NB4 (cell line): ENCODE measurements around the gene NEU4.
A peak's percentile ranks its signal among the peaks of the same experiment; 100 is the strongest.
"Not testable (repeated sequence)": the region's sequence is repeated elsewhere in the genome, so short reads cannot be mapped to it uniquely, and the experiment has no call there.

Source experiments
- DNase-seq: peaks from one replicate; pipeline ENCODE4 v3.0.0; 2010; ENCODE audit warnings: low read depth
- H3K4me3 ChIP-seq: one replicate; pipeline ENCODE4 v1.5.1; 2011; ENCODE audit warnings: mild to moderate bottlenecking, low read depth, low read length, moderate library complexity
- MYC ChIP-seq: IDR thresholded peaks from 2 replicates; pipeline ENCODE4 v1.6.1; 2011; ENCODE audit warnings: low read depth, low read length
- POLR2A ChIP-seq: IDR thresholded peaks from 2 replicates; pipeline ENCODE4 v1.6.1; 2011; ENCODE audit warnings: mild to moderate bottlenecking; ENCODE audit not compliant: insufficient read length; ENCODE audit errors: extremely low read depth
- TF ChIP-seq, protein P1 (sequence below): IDR thresholded peaks from one replicate; pipeline ENCODE4 v1.5.1; 2012; ENCODE audit warnings: low read depth, low read length
- TF ChIP-seq, protein P2 (sequence below): IDR thresholded peaks from 2 replicates; pipeline ENCODE4 v1.6.1; 2011; ENCODE audit warnings: low read depth, low read length

NEU4 gene, protein sequence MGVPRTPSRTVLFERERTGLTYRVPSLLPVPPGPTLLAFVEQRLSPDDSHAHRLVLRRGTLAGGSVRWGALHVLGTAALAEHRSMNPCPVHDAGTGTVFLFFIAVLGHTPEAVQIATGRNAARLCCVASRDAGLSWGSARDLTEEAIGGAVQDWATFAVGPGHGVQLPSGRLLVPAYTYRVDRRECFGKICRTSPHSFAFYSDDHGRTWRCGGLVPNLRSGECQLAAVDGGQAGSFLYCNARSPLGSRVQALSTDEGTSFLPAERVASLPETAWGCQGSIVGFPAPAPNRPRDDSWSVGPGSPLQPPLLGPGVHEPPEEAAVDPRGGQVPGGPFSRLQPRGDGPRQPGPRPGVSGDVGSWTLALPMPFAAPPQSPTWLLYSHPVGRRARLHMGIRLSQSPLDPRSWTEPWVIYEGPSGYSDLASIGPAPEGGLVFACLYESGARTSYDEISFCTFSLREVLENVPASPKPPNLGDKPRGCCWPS

DNA sequence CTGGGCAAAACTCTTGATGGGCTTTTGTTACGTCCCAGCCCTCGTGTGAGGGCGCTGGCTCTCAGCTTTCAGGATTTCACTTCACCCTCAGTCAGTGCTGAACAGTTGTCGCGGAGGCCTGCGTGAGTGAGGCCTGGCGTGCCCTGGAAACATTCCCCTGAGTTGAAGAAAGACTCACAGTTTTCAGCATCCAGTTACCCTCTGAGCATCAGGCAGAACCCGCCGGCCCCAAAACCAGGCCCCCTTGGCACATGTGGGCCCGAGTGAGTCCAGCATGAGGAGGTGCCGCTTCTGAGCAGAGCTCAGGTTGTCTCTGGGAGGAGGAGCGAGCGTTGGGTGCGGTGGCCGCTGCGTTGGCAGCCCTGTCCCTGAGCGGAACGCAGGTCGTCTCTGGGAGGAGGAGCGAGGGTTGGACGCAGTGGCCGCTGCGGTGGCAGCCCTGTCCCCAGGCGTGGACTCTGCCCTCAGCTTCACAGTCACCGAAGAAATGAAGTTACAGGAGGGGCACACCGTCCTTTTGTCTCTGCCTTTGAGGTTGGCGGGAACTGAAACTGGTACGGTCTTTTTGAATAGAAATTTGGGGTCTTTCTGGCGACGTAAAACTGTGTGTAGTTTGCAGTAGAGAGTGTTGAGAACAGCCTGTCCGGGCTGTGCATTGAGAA, at the start of gene NEU4:
TSS of gene NEU4 (plus strand) at position 473 of the 662 bp plus-strand sequence. CDS start 5,292 bp downstream, outside the sequence.
- no peak within 1 kb of the TSS for H3K4me3 ChIP-seq
- no peak for DNase-seq
- TF ChIP-seq, protein P1, sequence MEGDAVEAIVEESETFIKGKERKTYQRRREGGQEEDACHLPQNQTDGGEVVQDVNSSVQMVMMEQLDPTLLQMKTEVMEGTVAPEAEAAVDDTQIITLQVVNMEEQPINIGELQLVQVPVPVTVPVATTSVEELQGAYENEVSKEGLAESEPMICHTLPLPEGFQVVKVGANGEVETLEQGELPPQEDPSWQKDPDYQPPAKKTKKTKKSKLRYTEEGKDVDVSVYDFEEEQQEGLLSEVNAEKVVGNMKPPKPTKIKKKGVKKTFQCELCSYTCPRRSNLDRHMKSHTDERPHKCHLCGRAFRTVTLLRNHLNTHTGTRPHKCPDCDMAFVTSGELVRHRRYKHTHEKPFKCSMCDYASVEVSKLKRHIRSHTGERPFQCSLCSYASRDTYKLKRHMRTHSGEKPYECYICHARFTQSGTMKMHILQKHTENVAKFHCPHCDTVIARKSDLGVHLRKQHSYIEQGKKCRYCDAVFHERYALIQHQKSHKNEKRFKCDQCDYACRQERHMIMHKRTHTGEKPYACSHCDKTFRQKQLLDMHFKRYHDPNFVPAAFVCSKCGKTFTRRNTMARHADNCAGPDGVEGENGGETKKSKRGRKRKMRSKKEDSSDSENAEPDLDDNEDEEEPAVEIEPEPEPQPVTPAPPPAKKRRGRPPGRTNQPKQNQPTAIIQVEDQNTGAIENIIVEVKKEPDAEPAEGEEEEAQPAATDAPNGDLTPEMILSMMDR, result no peak
- no peak for TF ChIP-seq POLR2A
- TF ChIP-seq, protein P2, sequence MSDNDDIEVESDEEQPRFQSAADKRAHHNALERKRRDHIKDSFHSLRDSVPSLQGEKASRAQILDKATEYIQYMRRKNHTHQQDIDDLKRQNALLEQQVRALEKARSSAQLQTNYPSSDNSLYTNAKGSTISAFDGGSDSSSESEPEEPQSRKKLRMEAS, result no peak
- TF ChIP-seq MYC, result no peak

DNA sequence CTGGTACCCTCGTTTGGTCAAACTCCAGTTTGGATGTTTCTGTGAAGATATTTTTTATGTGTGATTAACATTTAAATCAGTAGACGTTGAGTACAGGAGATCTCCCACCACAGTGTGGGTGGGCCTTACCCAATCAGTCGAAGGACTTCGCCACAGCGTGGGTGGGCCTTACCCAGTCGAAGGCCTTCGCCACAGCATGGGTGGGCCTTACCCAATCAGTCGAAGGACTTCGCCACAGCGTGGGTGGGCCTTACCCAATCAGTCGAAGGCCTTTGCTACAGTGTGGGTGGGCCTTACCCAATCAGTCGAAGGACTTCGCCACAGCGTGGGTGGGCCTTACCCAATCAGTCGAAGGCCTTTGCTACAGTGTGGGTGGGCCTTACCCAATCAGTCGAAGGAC, 49.1 kb upstream of the NEU4 start:
- H3K4me3 ChIP-seq, DNase-seq: not testable (repeated sequence)

DNA sequence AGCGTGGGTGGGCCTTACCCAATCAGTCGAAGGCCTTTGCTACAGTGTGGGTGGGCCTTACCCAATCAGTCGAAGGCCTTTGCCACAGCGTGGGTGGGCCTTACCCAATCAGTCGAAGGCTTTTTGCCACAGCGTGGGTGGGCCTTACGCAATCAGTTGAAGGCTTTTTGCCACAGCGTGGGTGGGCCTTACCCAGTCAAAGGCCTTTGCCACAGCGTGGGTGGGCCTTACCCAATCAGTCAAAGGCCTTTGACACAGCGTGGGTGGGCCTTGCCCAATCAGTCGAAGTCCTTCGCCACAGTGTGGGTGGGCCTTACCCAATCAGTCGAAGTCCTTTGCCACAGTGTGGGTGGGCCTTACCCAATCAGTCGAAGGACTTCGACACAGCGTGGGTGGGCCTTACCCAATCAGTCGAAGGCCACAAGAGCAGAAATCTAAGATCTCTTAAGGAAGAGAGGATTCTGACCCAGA, 48.7 kb upstream of the NEU4 start:
- no peak for DNase-seq
- TF ChIP-seq MYC, result no peak
- TF ChIP-seq, protein P1, result no peak
- H3K4me3 ChIP-seq, result no peak overlapping the region

DNA sequence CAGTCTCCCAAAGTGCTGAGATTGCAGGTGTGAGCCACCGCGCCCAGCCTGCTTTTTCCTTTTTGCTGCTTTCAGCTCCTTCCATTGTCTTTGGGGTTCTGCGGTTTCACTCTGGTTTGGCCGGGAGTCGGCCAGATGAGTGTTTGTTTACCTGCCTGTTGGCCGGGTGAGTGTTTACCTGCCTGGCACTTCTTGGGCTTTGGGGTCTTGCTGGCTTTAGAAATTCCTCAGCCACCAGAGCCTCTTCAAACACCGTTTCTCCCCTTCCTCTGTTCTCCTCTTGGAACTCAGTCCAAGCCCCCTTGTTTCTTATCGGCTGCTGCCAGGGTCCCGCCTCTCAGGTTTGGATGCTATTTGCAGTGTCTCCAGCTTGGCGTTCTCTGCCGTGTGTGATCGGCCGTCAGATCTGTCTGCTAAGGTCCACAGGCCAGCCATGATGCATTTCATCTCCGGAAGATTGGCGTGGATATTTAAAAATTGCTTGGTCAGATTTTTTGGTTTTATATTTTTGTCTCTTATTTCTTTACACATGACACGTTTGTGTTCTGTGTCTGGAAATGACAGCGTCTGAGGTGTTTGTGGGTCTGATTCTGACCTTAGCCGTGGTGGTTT, 46.6 kb upstream of the NEU4 start:
- DNase-seq, result no peak
- H3K4me3 ChIP-seq, result no peak overlapping the region
- TF ChIP-seq MYC, result no peak
- TF ChIP-seq, protein P1, result no peak
- TF ChIP-seq, protein P2, result no peak
- no peak for TF ChIP-seq POLR2A

DNA sequence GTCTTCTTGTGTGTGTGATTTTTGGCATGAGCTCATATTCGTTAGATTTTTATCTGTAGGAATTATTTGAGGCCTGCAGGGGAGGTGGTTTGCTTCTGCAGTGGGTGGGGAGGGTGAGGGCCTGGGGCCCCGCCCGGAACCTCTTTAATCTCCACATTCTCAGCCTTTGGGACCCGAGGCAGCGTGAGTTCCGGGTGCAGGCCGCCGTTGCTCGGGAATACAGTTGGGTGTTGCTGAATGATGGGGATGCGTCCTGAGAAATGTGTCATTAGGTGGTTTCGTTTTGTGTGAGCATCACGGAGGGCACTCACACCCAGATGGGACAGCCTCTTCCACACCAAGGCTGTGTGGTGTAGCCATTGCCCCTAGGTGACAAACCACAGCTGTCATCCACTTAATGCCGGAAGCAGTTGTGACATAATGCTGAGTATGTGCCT, 46.0 kb upstream of the NEU4 start:
- TF ChIP-seq, protein P2, result peak; percentile 58; the same call in 1 of the 2 replicates
- TF ChIP-seq MYC, result peak; percentile 50
- TF ChIP-seq, protein P1, result no peak
- DNase-seq, result peak; percentile 88
- no peak overlapping the region for H3K4me3 ChIP-seq

DNA sequence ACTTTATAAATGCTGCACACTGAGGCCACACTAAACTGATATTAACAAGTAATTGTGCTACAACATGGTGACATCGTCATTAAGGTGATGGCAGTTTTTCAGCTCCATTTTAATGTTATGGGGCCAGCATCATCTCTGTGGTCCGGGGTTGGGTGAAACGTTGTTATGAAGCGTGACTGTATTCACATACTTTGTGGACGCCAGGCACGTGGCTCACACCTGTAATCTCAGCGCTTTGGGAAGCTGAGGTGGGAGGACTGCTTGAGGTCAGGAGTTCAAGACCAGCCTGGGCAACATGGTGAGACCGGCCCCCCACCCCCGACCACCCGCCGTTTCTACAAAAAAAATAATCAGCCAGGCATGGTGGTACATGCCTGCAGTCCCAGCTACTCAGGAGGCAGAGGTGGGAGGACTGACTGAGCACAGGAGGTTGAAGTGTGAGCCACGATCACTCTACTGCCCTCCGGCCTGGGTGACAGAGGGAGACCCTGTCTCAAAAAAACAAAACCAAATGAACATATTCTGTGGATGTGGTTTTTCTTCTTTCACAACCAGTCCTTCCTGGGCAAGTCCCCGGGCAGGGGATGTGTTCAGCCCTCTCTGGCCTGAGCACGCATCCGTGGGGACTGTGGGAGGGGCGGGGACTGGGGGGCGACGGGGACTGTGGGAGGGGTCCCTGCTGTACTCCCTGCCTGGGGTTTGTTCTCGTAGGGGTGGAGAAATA, 45.3 kb upstream of the NEU4 start:
- TF ChIP-seq MYC (no peak), POLR2A (no peak)
- TF ChIP-seq, protein P2, result no peak
- TF ChIP-seq, protein P1, result no peak

More for the DNA sequence above, 45.3 kb upstream of the NEU4 start:
- H3K4me3 ChIP-seq, result no peak overlapping the region
- peak; percentile 67 for DNase-seq
